ENCODE measurements around the gene PCDHGA4. TPM values are rescaled to one million over a fixed set of nuclear protein-coding genes. Genes with fewer than 3 reads are reported as not detected.

Gene PCDHGA4
- total and polyA plus RNA-seq, 2 of the 8 experiments (the other 6 are each of a cell fraction or from before 2014, with no cell fraction given): 1.4 to 1.9 TPM

DNA sequence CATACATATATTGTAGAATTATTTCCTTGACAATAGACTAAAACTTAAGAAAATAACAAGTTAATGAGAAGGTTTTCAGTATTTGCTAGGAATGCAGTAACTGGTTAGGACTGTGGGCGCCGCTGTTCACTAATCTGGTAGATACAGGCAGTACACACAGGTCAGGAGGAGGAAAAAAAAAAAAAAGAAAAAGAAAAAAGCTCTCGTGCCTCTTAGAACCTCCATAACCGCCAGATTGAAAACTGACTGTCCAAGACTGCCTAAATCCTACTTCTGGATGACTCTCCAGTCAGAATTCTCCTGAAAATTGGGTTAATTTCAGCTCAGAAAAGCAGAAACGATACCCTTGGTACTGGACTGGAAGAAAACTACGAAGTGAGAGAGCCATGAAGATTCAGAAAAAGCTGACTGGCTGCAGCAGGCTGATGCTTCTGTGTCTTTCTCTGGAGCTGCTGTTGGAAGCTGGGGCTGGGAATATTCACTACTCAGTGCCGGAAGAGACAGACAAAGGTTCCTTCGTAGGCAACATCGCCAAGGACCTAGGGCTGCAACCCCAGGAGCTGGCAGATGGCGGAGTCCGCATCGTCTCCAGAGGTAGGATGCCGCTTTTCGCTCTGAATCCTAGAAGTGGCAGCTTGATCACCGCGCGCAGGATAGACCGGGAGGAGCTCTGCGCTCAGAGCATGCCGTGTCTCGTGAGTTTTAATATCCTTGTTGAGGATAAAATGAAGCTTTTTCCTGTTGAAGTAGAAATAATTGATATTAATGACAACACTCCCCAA lies 24.3 kb upstream of the PCDHGA4 start, which contains the start of gene PCDHGA1:
TSS of gene PCDHGA1 (plus strand) at position 216 of the 782 bp plus-strand sequence.
- Histone ChIP-seq H3K79me2 (ENCODE audit: control insufficient read depth in 1 of 2, insufficient read depth in 2 of 2, low read length in 2 of 2) (no peaks in the 10 kb centered on the region), H3K23me2 (ENCODE audit: low read depth, low read length) (0 out of 2 replicates have a peak, but pooled peaks cover 1% of the 10 kb centered on the region), H3K79me1 (ENCODE audit: low read depth, low read length) (no peaks in the 10 kb centered on the region), H3K27me3 (replicated peaks in 1 of 4; ENCODE audit: control insufficient read depth in 3 of 4, extremely low read depth in 1 of 4, insufficient read depth in 3 of 4, low read length in 3 of 4) (no peaks in the 10 kb centered on the region), H3K4me1 (replicated peaks in 1 of 4; ENCODE audit: control insufficient read depth in 3 of 4, insufficient read depth in 4 of 4, low read length in 3 of 4) (no peaks in the 10 kb centered on the region), H2AK5ac (ENCODE audit: low read depth, low read length) (no peak within 1 kb of the TSS), H3K9me3 (ENCODE audit: insufficient read depth in 2 of 2, low read depth in 1 of 2, low read length in 1 of 2) (peaks cover 22 to 37% of the 10 kb centered on the region in 2 experiments), H2BK15ac (ENCODE audit: low read length) (no peak within 1 kb of the TSS), H3K18ac (ENCODE audit: extremely low read depth, low read length) (no peak within 1 kb of the TSS), H4K20me1 (replicated peaks in 1 of 2; ENCODE audit: control insufficient read depth in 1 of 2, insufficient read depth in 2 of 2, low read length in 2 of 2) (no peaks in the 10 kb centered on the region), H4K91ac (replicated peaks; ENCODE audit: insufficient read length, low read length) (no peak within 1 kb of the TSS), H3K4ac (replicated peaks; ENCODE audit: insufficient read length, low read depth, low read length) (no peak within 1 kb of the TSS), H2BK12ac (ENCODE audit: low read depth, low read length) (no peak within 1 kb of the TSS), H3K4me3 (ENCODE audit: extremely low read depth in 1 of 4, insufficient read depth in 2 of 4, low read depth in 3 of 4, low read length in 4 of 4) (no peak within 1 kb of the TSS), H3K14ac (ENCODE audit: insufficient read length) (no peak within 1 kb of the TSS), H2AFZ (ENCODE audit: low read length) (no peak within 1 kb of the TSS), H2BK20ac (ENCODE audit: low read length) (no peak within 1 kb of the TSS), H3K36me3 (ENCODE audit: control insufficient read depth in 2 of 4, insufficient read depth in 4 of 4, low read length in 3 of 4) (no peaks in the 10 kb centered on the region; a peak in 1 of 8 replicates), H3K27ac (ENCODE audit: low read depth, low read length) (no peak within 1 kb of the TSS), H3K23ac (ENCODE audit: insufficient read length) (no peak within 1 kb of the TSS), H3K56ac (replicated peaks; ENCODE audit: insufficient read length, low read depth, low read length) (no peak within 1 kb of the TSS), H4K8ac (ENCODE audit: extremely low read depth, insufficient read depth, low read length) (no peak within 1 kb of the TSS), H2BK5ac (ENCODE audit: low read depth, low read length) (no peak within 1 kb of the TSS), H3K4me2 (ENCODE audit: insufficient read depth in 1 of 2, low read depth in 2 of 2, low read length in 2 of 2) (no peak within 1 kb of the TSS), H2BK120ac (replicated peaks; ENCODE audit: low read depth, low read length) (no peak within 1 kb of the TSS), H4K5ac (ENCODE audit: insufficient read length, low read depth, low read length) (no peak within 1 kb of the TSS), H3K9ac (replicated peaks in 1 of 4; ENCODE audit: extremely low read depth in 1 of 4, low read depth in 3 of 4, low read length in 3 of 4) (no peak within 1 kb of the TSS)
- ChIA-PET CTCF (ENCODE audit: partially characterized antibody) (interaction anchor here (0.6 to 5.0 kb wide), 36 partner anchors 8 to 234 kb away, joined by 3 to 40 read pairs (median 4); partner anchors contain the start of genes PCDHB10, PCDHB15, PCDHB4 and PCDHB5), POLR2A (ENCODE audit: partially characterized antibody) (interaction anchor here (1.0 to 3.8 kb wide), 3 partner anchors 9 to 15 kb away, joined by 3 to 18 read pairs (median 4); partner anchors contain the start of gene TAF7)
- WGBS, 2 experiments (ENCODE audit: extremely low coverage in 1 of 2, insufficient coverage in 1 of 2, insufficient read length in 1 of 2, insufficient replicate concordance in 2 of 2, low coverage in 1 of 2, low lambda C conversion rate in 2 of 2, missing lambda C conversion rate in 1 of 2): 92% methylated on average over 21 of the region's 21 CpGs; no CpG with 5 or more reads in 1 of the 2 experiments
- TF ChIP-seq RAD21 (IDR thresholded peaks at IDR 0.05 in 1 of 2, conservative IDR thresholded peaks at IDR 0.05 in 1 of 2; ENCODE audit: low read depth in 2 of 2, low read length in 2 of 2): peak; percentile 7 to 29; a peak in 2 of 4 replicates
- TF ChIP-seq, protein P1, sequence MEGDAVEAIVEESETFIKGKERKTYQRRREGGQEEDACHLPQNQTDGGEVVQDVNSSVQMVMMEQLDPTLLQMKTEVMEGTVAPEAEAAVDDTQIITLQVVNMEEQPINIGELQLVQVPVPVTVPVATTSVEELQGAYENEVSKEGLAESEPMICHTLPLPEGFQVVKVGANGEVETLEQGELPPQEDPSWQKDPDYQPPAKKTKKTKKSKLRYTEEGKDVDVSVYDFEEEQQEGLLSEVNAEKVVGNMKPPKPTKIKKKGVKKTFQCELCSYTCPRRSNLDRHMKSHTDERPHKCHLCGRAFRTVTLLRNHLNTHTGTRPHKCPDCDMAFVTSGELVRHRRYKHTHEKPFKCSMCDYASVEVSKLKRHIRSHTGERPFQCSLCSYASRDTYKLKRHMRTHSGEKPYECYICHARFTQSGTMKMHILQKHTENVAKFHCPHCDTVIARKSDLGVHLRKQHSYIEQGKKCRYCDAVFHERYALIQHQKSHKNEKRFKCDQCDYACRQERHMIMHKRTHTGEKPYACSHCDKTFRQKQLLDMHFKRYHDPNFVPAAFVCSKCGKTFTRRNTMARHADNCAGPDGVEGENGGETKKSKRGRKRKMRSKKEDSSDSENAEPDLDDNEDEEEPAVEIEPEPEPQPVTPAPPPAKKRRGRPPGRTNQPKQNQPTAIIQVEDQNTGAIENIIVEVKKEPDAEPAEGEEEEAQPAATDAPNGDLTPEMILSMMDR (IDR thresholded peaks at IDR 0.05; ENCODE audit: control extremely low read depth in 1 of 3, insufficient read depth in 1 of 3, low read depth in 1 of 3, low read length in 3 of 3): peak in 2 of 3 experiments; percentile 17 to 25; a peak in 2 of 4 replicates
- no peak for TF ChIP-seq JUN (IDR thresholded peaks at IDR 0.05; ENCODE audit: low read depth, low read length)
- TF ChIP-seq ASH2L (IDR thresholded peaks at IDR 0.05; ENCODE audit: low read length): no peak
- TF ChIP-seq TBP (IDR thresholded peaks at IDR 0.05; ENCODE audit: low read depth, low read length): no peak
- DNase-seq (ENCODE audit: low read depth in 1 of 2, low spot score in 2 of 2) (no peak), FAIRE-seq (no peak)

Measured in H1 (cell line).